ENCODE measurements around the gene SRPRA. TPM values are rescaled to one million over a fixed set of nuclear protein-coding genes. Genes with fewer than 3 reads are reported as not detected.
"Not testable (repeated sequence)": the region's sequence is repeated elsewhere in the genome, so short reads cannot be mapped to it uniquely, and the experiment has no call there.

Gene SRPRA
- polyA plus RNA-seq (2012; ENCODE audit: low read depth, missing spikeins), result 76.3 TPM

- DNase-seq (ENCODE audit: insufficient read length, low spot score), result peak; percentile 100
- peak; percentile 99 for FAIRE-seq
- peak; percentile 74 for TF ChIP-seq POU2F2 (IDR thresholded peaks at IDR 0.05; ENCODE audit: low read depth, low read length)
- TF ChIP-seq PAX5 (IDR thresholded peaks at IDR 0.05; ENCODE audit: insufficient read depth, low read length, severe bottlenecking), result peak; percentile 83
- TF ChIP-seq TAF1 (IDR thresholded peaks at IDR 0.05; ENCODE audit: low read depth, low read length), result no peak; the same call in 1 of the 2 replicates
- TF ChIP-seq POLR2A (IDR thresholded peaks at IDR 0.05; ENCODE audit: low read depth, low read length), result peak; percentile 89
- TF ChIP-seq SPI1 (IDR thresholded peaks at IDR 0.05; ENCODE audit: low read depth, low read length), result peak; percentile 50
- TF ChIP-seq POLR2AphosphoS5 (IDR thresholded peaks at IDR 0.05; ENCODE audit: low read depth, low read length), result peak; percentile 87
Measured at GRCh38 chr11:126268708-126269579, at the start of gene SRPRA, which contains the start of gene FOXRED1. TSS of gene SRPRA (minus strand) at chr11:126268895. CDS start at chr11:126268804, 91 bp downstream. TSS of gene FOXRED1 (plus strand) at chr11:126269154. CDS start at chr11:126269207, 53 bp downstream.

- DNase-seq (ENCODE audit: insufficient read length, low spot score) (no peak), FAIRE-seq (no peak)
- TF ChIP-seq POLR2AphosphoS5 (IDR thresholded peaks at IDR 0.05; ENCODE audit: low read depth, low read length) (no peak), POLR2A (IDR thresholded peaks at IDR 0.05; ENCODE audit: low read depth, low read length) (no peak), SPI1 (IDR thresholded peaks at IDR 0.05; ENCODE audit: low read depth, low read length) (0 out of 2 replicates have a peak, but pooled peaks have one; percentile 12)
Measured at GRCh38 chr11:126317756-126318573, 49.3 kb upstream of the SRPRA start.

GRCh38 chr11:126317432-126317755, 48.7 kb upstream of the SRPRA start:
- TF ChIP-seq TAF1 (IDR thresholded peaks at IDR 0.05; ENCODE audit: low read depth, low read length) (no peak), POLR2A (IDR thresholded peaks at IDR 0.05; ENCODE audit: low read depth, low read length) (no peak), SPI1 (IDR thresholded peaks at IDR 0.05; ENCODE audit: low read depth, low read length) (no peak), PAX5 (IDR thresholded peaks at IDR 0.05; ENCODE audit: insufficient read depth, low read length, severe bottlenecking) (no peak), POLR2AphosphoS5 (IDR thresholded peaks at IDR 0.05; ENCODE audit: low read depth, low read length) (no peak), POU2F2 (IDR thresholded peaks at IDR 0.05; ENCODE audit: low read depth, low read length) (no peak)
- DNase-seq (ENCODE audit: insufficient read length, low spot score), result no peak
- FAIRE-seq, result no peak

GRCh38 chr11:126313826-126314225, 45.1 kb upstream of the SRPRA start:
- no peak for DNase-seq (ENCODE audit: insufficient read length, low spot score)
- no peak for TF ChIP-seq PAX5 (IDR thresholded peaks at IDR 0.05; ENCODE audit: insufficient read depth, low read length, severe bottlenecking)
- TF ChIP-seq SPI1 (IDR thresholded peaks at IDR 0.05; ENCODE audit: low read depth, low read length), result peak; percentile 69
- TF ChIP-seq POLR2A (IDR thresholded peaks at IDR 0.05; ENCODE audit: low read depth, low read length), result no peak
- no peak for TF ChIP-seq TAF1 (IDR thresholded peaks at IDR 0.05; ENCODE audit: low read depth, low read length)
- no peak for TF ChIP-seq POU2F2 (IDR thresholded peaks at IDR 0.05; ENCODE audit: low read depth, low read length)
- no peak for TF ChIP-seq POLR2AphosphoS5 (IDR thresholded peaks at IDR 0.05; ENCODE audit: low read depth, low read length)
- FAIRE-seq, result no peak

- no peak for FAIRE-seq
- no peak for TF ChIP-seq POLR2AphosphoS5 (IDR thresholded peaks at IDR 0.05; ENCODE audit: low read depth, low read length)
- TF ChIP-seq PAX5 (IDR thresholded peaks at IDR 0.05; ENCODE audit: insufficient read depth, low read length, severe bottlenecking), result no peak
- no peak for TF ChIP-seq TAF1 (IDR thresholded peaks at IDR 0.05; ENCODE audit: low read depth, low read length)
- no peak for TF ChIP-seq POLR2A (IDR thresholded peaks at IDR 0.05; ENCODE audit: low read depth, low read length)
- no peak for TF ChIP-seq SPI1 (IDR thresholded peaks at IDR 0.05; ENCODE audit: low read depth, low read length)
- TF ChIP-seq POU2F2 (IDR thresholded peaks at IDR 0.05; ENCODE audit: low read depth, low read length), result no peak
- no peak for DNase-seq (ENCODE audit: insufficient read length, low spot score)
Measured at GRCh38 chr11:126312961-126313360, 44.3 kb upstream of the SRPRA start.

- TF ChIP-seq TAF1 (IDR thresholded peaks at IDR 0.05; ENCODE audit: low read depth, low read length) (no peak), POU2F2 (IDR thresholded peaks at IDR 0.05; ENCODE audit: low read depth, low read length) (no peak), SPI1 (IDR thresholded peaks at IDR 0.05; ENCODE audit: low read depth, low read length) (no peak), POLR2A (IDR thresholded peaks at IDR 0.05; ENCODE audit: low read depth, low read length) (no peak), POLR2AphosphoS5 (IDR thresholded peaks at IDR 0.05; ENCODE audit: low read depth, low read length) (no peak), PAX5 (IDR thresholded peaks at IDR 0.05; ENCODE audit: insufficient read depth, low read length, severe bottlenecking) (no peak)
- FAIRE-seq (peak; percentile 89), DNase-seq (ENCODE audit: insufficient read length, low spot score) (no peak)
Measured at GRCh38 chr11:126311401-126312291, 43.0 kb upstream of the SRPRA start.

GRCh38 chr11:126310992-126311310, 42.3 kb upstream of the SRPRA start:
- no peak for DNase-seq (ENCODE audit: insufficient read length, low spot score)
- FAIRE-seq, result no peak
- TF ChIP-seq TAF1 (IDR thresholded peaks at IDR 0.05; ENCODE audit: low read depth, low read length) (no peak), POLR2A (IDR thresholded peaks at IDR 0.05; ENCODE audit: low read depth, low read length) (no peak), POU2F2 (IDR thresholded peaks at IDR 0.05; ENCODE audit: low read depth, low read length) (no peak), PAX5 (IDR thresholded peaks at IDR 0.05; ENCODE audit: insufficient read depth, low read length, severe bottlenecking) (no peak), POLR2AphosphoS5 (IDR thresholded peaks at IDR 0.05; ENCODE audit: low read depth, low read length) (no peak), SPI1 (IDR thresholded peaks at IDR 0.05; ENCODE audit: low read depth, low read length) (no peak)

GRCh38 chr11:126310200-126310991, 41.7 kb upstream of the SRPRA start:
- DNase-seq (ENCODE audit: insufficient read length, low spot score), result no peak
- TF ChIP-seq POU2F2 (IDR thresholded peaks at IDR 0.05; ENCODE audit: low read depth, low read length) (no peak), PAX5 (IDR thresholded peaks at IDR 0.05; ENCODE audit: insufficient read depth, low read length, severe bottlenecking) (no peak), SPI1 (IDR thresholded peaks at IDR 0.05; ENCODE audit: low read depth, low read length) (no peak), POLR2A (IDR thresholded peaks at IDR 0.05; ENCODE audit: low read depth, low read length) (no peak), TAF1 (IDR thresholded peaks at IDR 0.05; ENCODE audit: low read depth, low read length) (no peak), POLR2AphosphoS5 (IDR thresholded peaks at IDR 0.05; ENCODE audit: low read depth, low read length) (no peak)
- FAIRE-seq, result peak; percentile 87

GRCh38 chr11:126308771-126309170, 40.1 kb upstream of the SRPRA start:
- not testable (repeated sequence) for DNase-seq (ENCODE audit: insufficient read length, low spot score); FAIRE-seq
